Stomach (tissue), 9 donors: ENCODE measurements around the gene DRC1. TPM values are rescaled to one million over a fixed set of nuclear protein-coding genes. Genes with fewer than 3 reads are reported as not detected.

Source experiments
- DNase-seq, 2 donors: peaks; one replicate each; pipeline versions ENCODE4 v3.0.0 to v3.0.0-alpha.2; 2013 to 2019
- H3K27ac ChIP-seq, 5 donors: fragments of 200-600 bp in 4 of 5; sonication (generic) in 4 of 5; one replicate each; pipeline ENCODE4 v1.5.1; 2013 to 2019; ENCODE audit warnings: mild to moderate bottlenecking in 1 of 5, moderate library complexity in 1 of 5
- H3K27me3 ChIP-seq, 3 donors: fragments of 200-600 bp; sonication (generic); one replicate each; pipeline ENCODE4 v1.5.1; 2017 to 2019; ENCODE audit warnings: mixed run types in 1 of 3
- H3K36me3 ChIP-seq, 4 donors: fragments of 200-600 bp; sonication (generic); 1 replicate in 3 of 4; 2 replicates in 1 of 4; pipeline ENCODE4 v1.5.1; 2016 to 2019
- H3K4me1 ChIP-seq, 4 donors: fragments of 200-600 bp; sonication (generic); one replicate each; pipeline ENCODE4 v1.5.1; 2016 to 2019
- H3K4me3 ChIP-seq, 4 donors: fragments of 200-600 bp; sonication (generic) in 3 of 4; one replicate each; pipeline ENCODE4 v1.5.1; 2016 to 2019; ENCODE audit warnings: mild to moderate bottlenecking in 1 of 4
- H3K9me3 ChIP-seq, 4 donors: fragments of 200-600 bp; sonication (generic); one replicate each; pipeline ENCODE4 v1.5.1; 2016 to 2019
- EP300 ChIP-seq: sonication (generic); formaldehyde crosslinking; IDR thresholded peaks from one replicate; pipeline ENCODE4 v1.6.1; 2017; ENCODE audit warnings: antibody characterized with exemption
- POLR2A ChIP-seq, 4 donors: fragments of 450-650 bp; IDR thresholded peaks; one replicate each; pipeline ENCODE4 v1.6.1; 2016; ENCODE audit warnings: antibody characterized with exemption in 4 of 4, control low read depth in 2 of 4, mild to moderate bottlenecking in 1 of 4, moderate library complexity in 1 of 4
- POLR2AphosphoS5 ChIP-seq, 3 donors: sonication (generic); formaldehyde crosslinking; IDR thresholded peaks; one replicate each; pipeline ENCODE4 v1.6.1; 2016; ENCODE audit warnings: antibody characterized with exemption in 3 of 3
- WGBS, 5 donors: extraction: QIAGEN DNeasy Blood & Tissue Kit in 3 of 5; methylation state at CpG; one replicate each; pipeline versions ENCODE4 v1.1.5 to v1.1.7; 2013 to 2018; 5-methylcytosine and 5-hydroxymethylcytosine counted together
- intact Hi-C: fragments of 100-400 bp; cut with DNase I; formaldehyde crosslinking; loops from one replicate; pipeline ENCODE4 v1.15.1; 2023; ENCODE audit warnings: low total_unique reads
- polyA plus RNA-seq, 3 donors: library from polyadenylated mRNA; stranded (reverse); fragments of 200-250 nt; gene quantifications; one replicate each; pipeline ENCODE4 v1.2.3, GENCODE V29; 2013
- total RNA-seq, 5 donors: library from RNA; depleted of rRNA; stranded (reverse); fragments of >200 nt; gene quantifications; one replicate each; pipeline versions ENCODE4 v1.1.0 to v1.2.3, GENCODE V29; 2014 to 2016
- TF ChIP-seq, protein P1 (sequence below), 7 experiments: fragments of 450-650 bp in 4 of 7; fragments of 200-600 bp in 3 of 7; sonication (generic) in 3 of 7; IDR thresholded peaks; one replicate each; pipeline ENCODE4 v1.5.1; 2016 to 2019; ENCODE audit warnings: antibody characterized with exemption in 7 of 7, control low read depth in 2 of 7, mild to moderate bottlenecking in 1 of 7
- donor health status: healthy with polysubstance abuse.
- donor health status: Bipolar disorder and iron deficiency.
- donor health status: healthy.

The DRC1 gene
- total and polyA plus RNA-seq, 8 donors: 2.2 TPM; not detected in 7

GRCh38 chr2:26493566-26493965 is 91.8 kb downstream of the DRC1 start:
- Histone ChIP-seq H3K9me3 (no peaks in the 10 kb centered on the region), H3K27me3 (peaks cover 0 to 5% (median 0%) of the 10 kb centered on the region in 3 donors), H3K36me3 (no peaks in the 10 kb centered on the region), H3K4me1 (peaks cover 0 to 7% (median 0%) of the 10 kb centered on the region in 4 donors), H3K4me3 (no peak overlapping the region), H3K27ac (no peak overlapping the region)
- no peak for DNase-seq
- TF ChIP-seq EP300: no peak
- TF ChIP-seq POLR2AphosphoS5 (IDR thresholded peaks at IDR 0.05): no peak
- TF ChIP-seq POLR2A (IDR thresholded peaks at IDR 0.05): no peak
- TF ChIP-seq, protein P1, sequence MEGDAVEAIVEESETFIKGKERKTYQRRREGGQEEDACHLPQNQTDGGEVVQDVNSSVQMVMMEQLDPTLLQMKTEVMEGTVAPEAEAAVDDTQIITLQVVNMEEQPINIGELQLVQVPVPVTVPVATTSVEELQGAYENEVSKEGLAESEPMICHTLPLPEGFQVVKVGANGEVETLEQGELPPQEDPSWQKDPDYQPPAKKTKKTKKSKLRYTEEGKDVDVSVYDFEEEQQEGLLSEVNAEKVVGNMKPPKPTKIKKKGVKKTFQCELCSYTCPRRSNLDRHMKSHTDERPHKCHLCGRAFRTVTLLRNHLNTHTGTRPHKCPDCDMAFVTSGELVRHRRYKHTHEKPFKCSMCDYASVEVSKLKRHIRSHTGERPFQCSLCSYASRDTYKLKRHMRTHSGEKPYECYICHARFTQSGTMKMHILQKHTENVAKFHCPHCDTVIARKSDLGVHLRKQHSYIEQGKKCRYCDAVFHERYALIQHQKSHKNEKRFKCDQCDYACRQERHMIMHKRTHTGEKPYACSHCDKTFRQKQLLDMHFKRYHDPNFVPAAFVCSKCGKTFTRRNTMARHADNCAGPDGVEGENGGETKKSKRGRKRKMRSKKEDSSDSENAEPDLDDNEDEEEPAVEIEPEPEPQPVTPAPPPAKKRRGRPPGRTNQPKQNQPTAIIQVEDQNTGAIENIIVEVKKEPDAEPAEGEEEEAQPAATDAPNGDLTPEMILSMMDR (IDR thresholded peaks at IDR 0.05): no peak
- intact Hi-C loops: no loop called here
- 82 to 93% (median 85%) methylated on average over 10 of the region's 10 CpGs for WGBS, 5 donors

DNA sequence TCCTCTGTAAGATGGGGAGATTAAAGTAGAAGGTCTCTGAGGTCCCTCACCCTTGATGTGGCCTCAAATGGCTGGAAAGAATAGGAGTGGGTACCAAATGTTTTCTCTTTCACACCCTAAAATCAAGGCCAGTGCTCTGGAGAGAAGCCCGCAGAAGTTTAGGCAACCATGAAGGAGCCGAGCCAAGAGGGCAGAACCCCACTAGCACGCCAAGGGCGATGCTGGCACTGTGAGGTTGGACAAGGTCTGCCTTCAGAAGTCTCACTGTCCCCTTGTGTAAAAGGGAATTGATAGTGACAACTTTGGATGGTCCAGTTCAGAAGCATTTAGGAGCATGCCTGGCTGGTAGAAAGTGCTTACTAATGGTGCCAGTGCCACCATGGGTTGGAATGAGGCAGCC is 92.5 kb downstream of the DRC1 start:
- intact Hi-C loops: no loop called here
- no peak overlapping the region for H3K27ac ChIP-seq

GRCh38 chr2:26494891-26495290 is 93.2 kb downstream of the DRC1 start:
- intact Hi-C loops: no loop called here
- Histone ChIP-seq H3K27me3 (peaks cover 0 to 5% (median 0%) of the 10 kb centered on the region in 3 donors), H3K27ac (peak overlapping the region in 1 of 5 donors; percentile 19), H3K4me3 (no peak overlapping the region), H3K36me3 (no peaks in the 10 kb centered on the region), H3K4me1 (peaks cover 0 to 7% (median 0%) of the 10 kb centered on the region in 4 donors), H3K9me3 (no peaks in the 10 kb centered on the region)
- 91 to 100% (median 94%) methylated on average over 1 to 8 of the region's 8 CpGs for WGBS, 5 donors
- DNase-seq: no peak
- TF ChIP-seq, protein P1 (IDR thresholded peaks at IDR 0.05): no peak
- no peak for TF ChIP-seq POLR2AphosphoS5 (IDR thresholded peaks at IDR 0.05)
- no peak for TF ChIP-seq POLR2A (IDR thresholded peaks at IDR 0.05)
- no peak for TF ChIP-seq EP300

More for the DNA sequence above, 92.5 kb downstream of the DRC1 start:
- Histone ChIP-seq H3K9me3 (no peaks in the 10 kb centered on the region), H3K4me1 (peaks cover 0 to 7% (median 0%) of the 10 kb centered on the region in 4 donors), H3K27me3 (peaks cover 0 to 5% (median 0%) of the 10 kb centered on the region in 3 donors), H3K4me3 (no peak overlapping the region), H3K36me3 (no peaks in the 10 kb centered on the region)
- no peak for DNase-seq
- TF ChIP-seq POLR2A (IDR thresholded peaks at IDR 0.05) (no peak), EP300 (no peak), POLR2AphosphoS5 (IDR thresholded peaks at IDR 0.05) (no peak)
- TF ChIP-seq, protein P1 (IDR thresholded peaks at IDR 0.05): no peak
- 92 to 100% (median 97%) methylated on average over 4 of the region's 4 CpGs for WGBS, 5 donors

DNA sequence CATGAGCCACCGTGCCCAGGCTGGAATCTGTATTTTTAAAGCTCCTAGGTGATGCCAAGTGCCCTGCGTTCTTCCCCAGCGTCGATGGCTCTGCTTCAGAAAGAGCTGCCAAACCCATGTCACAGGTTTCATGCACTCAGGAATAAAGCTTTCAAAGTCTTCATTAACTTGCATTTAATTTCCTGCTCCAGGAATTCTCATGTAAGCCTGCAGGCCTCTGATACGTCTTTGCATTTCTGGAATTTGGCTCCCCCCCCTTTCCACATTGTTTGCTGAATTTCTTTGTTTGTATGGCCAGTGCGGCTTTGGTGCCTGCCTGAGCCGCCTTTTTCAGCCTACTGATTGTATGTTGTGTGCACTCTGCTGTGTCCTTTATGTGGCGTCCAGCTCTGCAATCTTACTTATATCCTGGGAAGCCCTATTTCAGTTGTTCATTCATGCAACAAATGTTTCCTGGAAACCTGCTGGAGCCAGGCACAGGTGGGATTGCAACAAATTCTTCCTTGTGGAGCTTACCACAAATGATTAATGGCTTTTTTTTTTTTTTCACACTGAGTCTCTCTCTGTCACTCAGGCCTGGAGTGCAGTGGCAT is 94.1 kb downstream of the DRC1 start:
- intact Hi-C loops: no loop called here
- H3K9me3 ChIP-seq: no peaks in the 10 kb centered on the region

GRCh38 chr2:26500406-26500805 is 98.7 kb downstream of the DRC1 start:
- no peak for DNase-seq
- Histone ChIP-seq H3K9me3 (no peaks in the 10 kb centered on the region), H3K27me3 (peaks cover 0 to 36% (median 0%) of the 10 kb centered on the region in 3 donors), H3K27ac (no peak overlapping the region), H3K4me3 (no peak overlapping the region), H3K4me1 (peaks cover 11 to 17% (median 13%) of the 10 kb centered on the region in 4 donors), H3K36me3 (no peaks in the 10 kb centered on the region)
- TF ChIP-seq POLR2A (IDR thresholded peaks at IDR 0.05) (no peak), EP300 (no peak), POLR2AphosphoS5 (IDR thresholded peaks at IDR 0.05) (no peak)
- TF ChIP-seq, protein P1 (IDR thresholded peaks at IDR 0.05): no peak
- WGBS, 5 donors: 58 to 73% (median 64%) methylated on average over 4 of the region's 4 CpGs
- intact Hi-C loops: no loop called here

More for the DNA sequence above, 94.1 kb downstream of the DRC1 start:
- peak in 1 of 2 donors; percentile 75 for DNase-seq
- 40 to 55% (median 44%) methylated on average over 8 of the region's 8 CpGs for WGBS, 5 donors
- Histone ChIP-seq H3K4me1 (peaks cover 0 to 7% (median 0%) of the 10 kb centered on the region in 4 donors), H3K36me3 (no peaks in the 10 kb centered on the region), H3K27me3 (peaks cover 0 to 12% (median 0%) of the 10 kb centered on the region in 3 donors), H3K27ac (peak overlapping the region in 3 of 5 donors; percentile 19 to 50 (median 29)), H3K4me3 (no peak overlapping the region)
- TF ChIP-seq EP300: no peak
- no peak for TF ChIP-seq POLR2A (IDR thresholded peaks at IDR 0.05)
- TF ChIP-seq POLR2AphosphoS5 (IDR thresholded peaks at IDR 0.05): no peak
